K562 (cell line): ENCODE data around the gene AKAP6.

Experiments
- ARID2 ChIP-seq: fragments of 450-650 bp; IDR thresholded peaks from 2 replicates; pipeline ENCODE4 v1.6.1; 2017; ENCODE audit warnings: antibody characterized with exemption, mild to moderate bottlenecking
- BRCA1 ChIP-seq, 2 experiments: fragments of 450-650 bp in 1 of 2; sonication (generic) in 1 of 2; formaldehyde crosslinking in 1 of 2; IDR thresholded peaks; 2 replicates each; pipeline versions ENCODE4 v1.5.0 to v1.6.1; 2017 to 2020; ENCODE audit warnings: mild to moderate bottlenecking in 1 of 2, missing genetic modification reagents in 1 of 2
- CREB3 ChIP-seq: fragments of 450-650 bp; conservative IDR thresholded peaks from 2 replicates; pipeline ENCODE4 v1.6.1; 2016; ENCODE audit warnings: missing genetic modification characterization, low read depth, mild to moderate bottlenecking, missing compliant biosample characterization, moderate library complexity
- CTCF ChIP-seq, 3 experiments: IDR thresholded peaks in 2 of 3; conservative IDR thresholded peaks in 1 of 3; 2 replicates each; pipeline ENCODE4 v1.5.1; 2011 to 2012; ENCODE audit warnings: low read length in 3 of 3, mild to moderate bottlenecking in 3 of 3, control low read depth in 2 of 3, improper control_type of control experiment in 1 of 3, inconsistent platforms in 1 of 3, low read depth in 1 of 3, mixed read lengths in 1 of 3, moderate library complexity in 1 of 3; ENCODE audit not compliant: insufficient read depth in 2 of 3
- EP300 ChIP-seq: IDR thresholded peaks from 2 replicates; pipeline ENCODE4 v1.6.1; 2012; ENCODE audit warnings: low read length, improper control_type of control experiment
- HOMEZ ChIP-seq: fragments of 250-450 bp; sonication (Bioruptor Pico); IDR thresholded peaks from 2 replicates; pipeline ENCODE4 v1.4.0; 2020; ENCODE audit warnings: mild to moderate bottlenecking, moderate library complexity
- KDM1A ChIP-seq, 2 experiments: fragments of 450-650 bp; IDR thresholded peaks; 2 replicates each; pipeline ENCODE4 v1.6.1; 2016; ENCODE audit warnings: mild to moderate bottlenecking in 2 of 2
- RFX5 ChIP-seq: IDR thresholded peaks from 2 replicates; pipeline ENCODE4 v1.6.1; 2011; ENCODE audit warnings: low read depth, mild to moderate bottlenecking, improper control_type of control experiment, low read length
- SIN3A ChIP-seq, 2 experiments: fragments of 150-350 bp in 1 of 2; IDR thresholded peaks; 2 replicates each; pipeline ENCODE4 v1.6.1; 2011 to 2016; ENCODE audit warnings: borderline replicate concordance in 2 of 2, low read depth in 2 of 2, low read length in 2 of 2, mild to moderate bottlenecking in 2 of 2, moderate library complexity in 2 of 2; ENCODE audit not compliant: control insufficient read depth in 1 of 2
- TAF9B ChIP-seq: fragments of 450-650 bp; IDR thresholded peaks from 2 replicates; pipeline ENCODE4 v1.6.1; 2018; ENCODE audit warnings: mild to moderate bottlenecking; ENCODE audit not compliant: partially characterized antibody
- U2AF1 ChIP-seq: fragments of 200-400 bp; formaldehyde crosslinking; optimal IDR thresholded peaks from 2 replicates; pipeline ENCODE3; 2017; ENCODE audit warnings: mild to moderate bottlenecking, low read depth, low read length, moderate library complexity
- USF2 ChIP-seq: sonication (generic); formaldehyde crosslinking; IDR thresholded peaks from 2 replicates; pipeline ENCODE4 v1.5.0; 2020; ENCODE audit warnings: missing genetic modification reagents
- TF ChIP-seq, protein P1 (sequence below), 2 experiments: IDR thresholded peaks in 1 of 2; conservative IDR thresholded peaks in 1 of 2; 2 replicates each; pipeline ENCODE4 v1.6.1; 2016; ENCODE audit warnings: low read depth in 2 of 2, mild to moderate bottlenecking in 1 of 2, missing compliant biosample characterization in 1 of 2, missing genetic modification characterization in 1 of 2, moderate library complexity in 1 of 2

DNA sequence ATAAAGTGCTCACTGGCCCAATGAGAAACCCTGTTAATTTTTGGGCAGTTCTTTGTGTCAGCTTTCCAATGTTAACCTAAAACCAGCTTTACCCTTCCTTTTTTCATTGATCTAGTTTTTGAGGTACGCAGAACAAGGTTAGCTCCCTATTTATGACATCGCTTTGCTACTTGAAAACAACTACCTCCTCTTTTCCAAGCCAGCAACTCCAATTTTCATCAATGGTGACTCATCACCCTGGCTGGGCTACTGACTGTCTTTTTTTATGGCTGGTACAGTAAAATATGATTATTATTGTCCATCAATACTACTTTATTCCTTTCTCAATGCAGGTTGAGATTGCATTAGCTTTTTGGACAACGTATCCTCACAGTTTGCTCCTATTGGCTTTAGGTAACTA, 22.5 kb upstream of the AKAP6 start:
- TF ChIP-seq EP300 = no peak
- TF ChIP-seq ARID2 = no peak
- TF ChIP-seq BRCA1 (IDR thresholded peaks at IDR 0.05) = no peak
- TF ChIP-seq BRCA1 (CRISPR knock-in tag; IDR thresholded peaks at IDR 0.05) = no peak
- TF ChIP-seq HOMEZ (CRISPR knock-in tag) = no peak
- no peak for TF ChIP-seq TAF9B
- TF ChIP-seq SIN3A (IDR thresholded peaks at IDR 0.05; ENCODE audit: borderline replicate concordance in 2 of 2, control insufficient read depth in 1 of 2, low read depth in 2 of 2, low read length in 2 of 2) = no peak
- TF ChIP-seq KDM1A (IDR thresholded peaks at IDR 0.05) = no peak
- no peak for TF ChIP-seq RFX5
- no peak for TF ChIP-seq CREB3 (tag)
- TF ChIP-seq U2AF1 = no peak
- no peak for TF ChIP-seq CTCF (IDR thresholded peaks at IDR 0.05 in 2 of 3, conservative IDR thresholded peaks at IDR 0.05 in 1 of 3; ENCODE audit: insufficient read depth in 2 of 3, low read depth in 1 of 3, low read length in 3 of 3)
- TF ChIP-seq, protein P1, sequence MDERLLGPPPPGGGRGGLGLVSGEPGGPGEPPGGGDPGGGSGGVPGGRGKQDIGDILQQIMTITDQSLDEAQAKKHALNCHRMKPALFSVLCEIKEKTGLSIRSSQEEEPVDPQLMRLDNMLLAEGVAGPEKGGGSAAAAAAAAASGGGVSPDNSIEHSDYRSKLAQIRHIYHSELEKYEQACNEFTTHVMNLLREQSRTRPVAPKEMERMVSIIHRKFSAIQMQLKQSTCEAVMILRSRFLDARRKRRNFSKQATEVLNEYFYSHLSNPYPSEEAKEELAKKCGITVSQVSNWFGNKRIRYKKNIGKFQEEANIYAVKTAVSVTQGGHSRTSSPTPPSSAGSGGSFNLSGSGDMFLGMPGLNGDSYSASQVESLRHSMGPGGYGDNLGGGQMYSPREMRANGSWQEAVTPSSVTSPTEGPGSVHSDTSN (CRISPR knock-in tag; IDR thresholded peaks at IDR 0.05; ENCODE audit: low read depth) = no peak
- TF ChIP-seq, protein P1 (tag; conservative IDR thresholded peaks at IDR 0.05; ENCODE audit: low read depth) = no peak
- no peak for TF ChIP-seq USF2 (CRISPR knock-in tag)
